Gastrocnemius medialis (tissue), 4 donors: ENCODE results near the gene PPOX.

Source experiments
- CTCF ChIP-seq, 5 experiments: fragments of 450-650 bp in 3 of 5; fragments of 200-600 bp in 2 of 5; sonication (generic) in 2 of 5; IDR thresholded peaks in 4 of 5; conservative IDR thresholded peaks in 1 of 5; 1 replicate in 4 of 5; 2 replicates in 1 of 5; pipeline ENCODE4 v1.5.1; 2016 to 2019; ENCODE audit warnings: antibody characterized with exemption in 5 of 5, mild to moderate bottlenecking in 3 of 5, moderate library complexity in 3 of 5
- POLR2A ChIP-seq, 2 donors: fragments of 450-650 bp; IDR thresholded peaks; one replicate each; pipeline ENCODE4 v1.6.1; 2017; ENCODE audit warnings: antibody characterized with exemption in 2 of 2, mild to moderate bottlenecking in 2 of 2, moderate library complexity in 2 of 2

- peak; percentile 82 to 86 for TF ChIP-seq POLR2A (IDR thresholded peaks at IDR 0.05)
- TF ChIP-seq CTCF (IDR thresholded peaks at IDR 0.05 in 4 of 5, conservative IDR thresholded peaks at IDR 0.05 in 1 of 5), result peak in 1 of 5 experiments; percentile 18
These were observed 35.8 kb downstream of the PPOX start, which contains the start of gene NDUFS2 for GRCh38 chr1:161201836-161202712.
